ENCODE results near the gene CNTN5.

Gene CNTN5

DNA sequence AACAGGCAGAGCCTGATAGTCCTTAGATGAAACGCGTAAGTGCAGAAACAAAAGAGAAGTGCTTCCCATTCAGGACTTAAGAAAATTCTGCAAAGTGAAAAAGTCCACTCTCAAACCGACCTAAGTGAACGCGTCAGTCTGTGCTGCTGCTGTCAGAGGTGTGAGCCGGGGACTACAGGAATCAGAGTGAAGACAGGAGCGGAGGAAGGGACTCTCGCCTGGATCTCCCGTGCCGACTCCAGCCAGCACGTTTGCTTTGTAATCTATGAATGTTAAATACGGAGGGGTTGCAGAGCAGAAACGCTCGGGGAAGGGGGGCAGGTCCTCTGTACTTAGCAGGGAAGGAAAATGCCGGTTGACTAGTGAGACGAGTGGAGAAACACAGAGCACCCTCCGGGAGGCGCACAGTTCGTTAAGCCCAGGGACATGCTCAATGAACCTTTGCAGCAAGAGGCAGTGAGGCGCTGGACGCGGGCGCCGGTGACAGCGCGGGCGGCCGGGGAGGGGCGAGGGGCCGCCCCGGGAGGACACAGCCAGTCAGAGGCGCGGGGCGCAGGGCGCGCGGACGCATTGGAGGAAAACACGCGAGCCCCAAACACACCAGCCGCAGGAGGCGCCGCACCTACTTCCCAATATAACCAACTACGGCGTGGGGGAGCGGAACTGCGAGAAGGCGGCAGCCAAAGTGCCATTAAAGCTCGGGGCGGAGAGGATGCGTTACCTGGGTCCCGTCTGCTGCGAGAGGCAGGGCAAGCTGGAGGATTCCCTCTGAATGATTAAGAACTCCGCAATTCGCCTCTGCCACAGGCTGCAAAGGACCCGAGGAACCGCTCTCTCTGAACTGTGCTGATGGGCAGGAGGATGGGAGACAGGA, at the start of gene CNTN5:
Gene CNTN5 (plus strand): TSS at position 598 of the 874 bp plus-strand sequence.
- TF ChIP-seq, protein P1, sequence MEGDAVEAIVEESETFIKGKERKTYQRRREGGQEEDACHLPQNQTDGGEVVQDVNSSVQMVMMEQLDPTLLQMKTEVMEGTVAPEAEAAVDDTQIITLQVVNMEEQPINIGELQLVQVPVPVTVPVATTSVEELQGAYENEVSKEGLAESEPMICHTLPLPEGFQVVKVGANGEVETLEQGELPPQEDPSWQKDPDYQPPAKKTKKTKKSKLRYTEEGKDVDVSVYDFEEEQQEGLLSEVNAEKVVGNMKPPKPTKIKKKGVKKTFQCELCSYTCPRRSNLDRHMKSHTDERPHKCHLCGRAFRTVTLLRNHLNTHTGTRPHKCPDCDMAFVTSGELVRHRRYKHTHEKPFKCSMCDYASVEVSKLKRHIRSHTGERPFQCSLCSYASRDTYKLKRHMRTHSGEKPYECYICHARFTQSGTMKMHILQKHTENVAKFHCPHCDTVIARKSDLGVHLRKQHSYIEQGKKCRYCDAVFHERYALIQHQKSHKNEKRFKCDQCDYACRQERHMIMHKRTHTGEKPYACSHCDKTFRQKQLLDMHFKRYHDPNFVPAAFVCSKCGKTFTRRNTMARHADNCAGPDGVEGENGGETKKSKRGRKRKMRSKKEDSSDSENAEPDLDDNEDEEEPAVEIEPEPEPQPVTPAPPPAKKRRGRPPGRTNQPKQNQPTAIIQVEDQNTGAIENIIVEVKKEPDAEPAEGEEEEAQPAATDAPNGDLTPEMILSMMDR (IDR thresholded peaks at IDR 0.05; ENCODE audit: extremely low read depth, missing control alignments), result no peak
- DNase-seq (ENCODE audit: low spot score), result peak; percentile 11

DNA sequence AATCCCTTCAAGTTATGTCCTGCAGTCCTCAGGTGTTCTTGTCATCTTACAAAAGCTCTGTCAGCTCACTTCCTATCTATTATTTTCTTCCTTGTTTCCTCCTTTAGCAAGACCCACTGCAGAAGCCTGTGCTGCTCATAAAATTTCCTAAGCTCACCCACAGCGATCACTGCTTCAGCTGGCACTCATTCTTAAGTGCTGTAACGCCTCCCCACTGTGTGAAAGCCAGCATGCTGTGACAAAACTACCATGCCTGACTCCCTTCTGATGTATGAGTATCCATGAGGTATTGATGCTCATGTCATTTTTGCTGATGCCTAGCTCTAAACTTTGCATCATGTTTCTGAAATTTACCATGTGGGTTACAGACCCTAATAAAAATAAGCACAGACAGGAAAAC, 41.5 kb upstream of the CNTN5 start:
- no peak for DNase-seq (ENCODE audit: low spot score)

DNA sequence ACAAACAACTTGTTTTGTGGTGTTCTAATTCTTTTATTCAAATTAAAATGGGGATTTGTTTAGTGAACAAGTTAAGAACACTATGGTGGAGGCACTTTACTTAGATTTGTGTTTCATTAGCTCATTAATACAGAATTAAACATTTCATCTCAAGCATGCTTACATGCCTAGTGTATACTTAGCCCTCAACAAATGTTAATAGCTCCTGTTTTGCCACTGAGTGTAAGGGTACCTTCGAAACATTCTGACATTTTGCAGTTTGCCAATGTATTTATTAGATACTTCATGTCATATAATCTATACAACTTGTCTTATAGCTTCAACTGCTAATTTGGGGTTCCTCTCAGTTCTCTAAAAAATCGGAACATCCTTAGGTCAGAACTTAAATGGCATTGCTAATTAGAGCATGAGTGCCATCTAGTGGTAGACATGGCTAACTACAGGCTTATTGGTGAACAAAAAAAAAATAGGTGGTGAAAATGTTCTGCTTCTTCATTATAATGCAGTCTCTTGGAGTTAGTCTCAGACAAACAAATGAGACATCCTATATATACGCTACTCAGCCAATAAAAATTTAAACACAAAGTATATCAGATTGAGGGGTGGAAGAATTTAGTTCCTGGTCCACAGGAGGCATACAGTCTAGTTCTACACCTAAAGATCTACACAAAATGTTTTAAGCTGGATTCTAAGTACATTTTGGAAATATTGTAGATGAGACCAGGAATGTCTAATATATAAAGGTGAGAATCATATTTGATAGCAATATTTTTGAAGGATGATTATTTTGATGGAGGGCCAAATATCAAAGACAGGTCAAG, 4.9 kb upstream of the CNTN5 start:
- DNase-seq (ENCODE audit: low spot score), result peak; percentile 54
- TF ChIP-seq, protein P1 (IDR thresholded peaks at IDR 0.05; ENCODE audit: extremely low read depth, missing control alignments), result peak; percentile 59

More for the DNA sequence above, 41.5 kb upstream of the CNTN5 start:
- TF ChIP-seq, protein P1 (IDR thresholded peaks at IDR 0.05; ENCODE audit: extremely low read depth, missing control alignments), result no peak

- no peak for DNase-seq (ENCODE audit: low spot score)
- TF ChIP-seq, protein P1 (IDR thresholded peaks at IDR 0.05; ENCODE audit: extremely low read depth, missing control alignments), result no peak
These were observed 1.1 kb upstream of the CNTN5 start for GRCh38 chr11:99019696-99020095.

DNA sequence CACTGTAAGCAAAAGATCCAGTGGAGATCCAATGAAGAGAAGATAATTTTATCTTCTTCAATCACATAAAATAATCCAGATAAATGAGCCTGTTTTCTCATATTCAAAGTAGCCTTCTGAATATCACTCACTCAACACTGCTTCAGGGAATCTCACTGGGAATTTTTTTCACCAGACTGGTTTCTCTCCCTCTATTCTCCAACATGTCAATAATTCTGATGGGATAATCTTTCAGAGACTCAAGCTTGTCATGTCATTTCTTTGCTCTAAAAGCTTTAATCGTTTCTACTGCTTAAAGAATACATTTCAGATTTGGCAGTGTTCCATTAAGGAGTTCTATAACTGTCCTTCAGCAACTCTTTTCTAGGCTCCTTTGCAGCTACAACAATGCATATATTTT, 16.3 kb downstream of the CNTN5 start:
- no peak for DNase-seq (ENCODE audit: low spot score)

GRCh38 chr11:99063331-99063730, 42.6 kb downstream of the CNTN5 start:
- TF ChIP-seq, protein P1 (IDR thresholded peaks at IDR 0.05; ENCODE audit: extremely low read depth, missing control alignments), result no peak
- DNase-seq (ENCODE audit: low spot score), result no peak

More for the DNA sequence above, 16.3 kb downstream of the CNTN5 start:
- TF ChIP-seq, protein P1 (IDR thresholded peaks at IDR 0.05; ENCODE audit: extremely low read depth, missing control alignments), result no peak

DNA sequence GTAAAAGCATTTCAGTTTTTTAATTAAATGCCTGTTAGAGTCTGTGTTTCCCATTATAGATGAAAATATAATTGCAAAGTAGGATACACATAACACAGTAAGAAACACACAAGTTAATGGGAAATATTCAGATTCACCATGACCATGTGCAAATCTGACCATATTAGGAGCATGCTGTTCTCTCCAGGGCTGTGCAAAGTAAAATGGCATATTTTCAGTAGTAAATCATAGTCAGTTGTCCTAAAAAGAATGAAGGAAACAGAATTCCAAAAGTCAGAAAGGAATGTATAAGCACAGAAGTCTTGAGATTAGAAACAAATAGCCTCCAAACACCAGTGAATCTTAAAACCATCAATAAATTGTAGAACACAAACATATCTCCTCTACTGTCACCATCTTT, 44.4 kb downstream of the CNTN5 start:
- no peak for DNase-seq (ENCODE audit: low spot score)
- TF ChIP-seq, protein P1 (IDR thresholded peaks at IDR 0.05; ENCODE audit: extremely low read depth, missing control alignments), result no peak
